ENCODE results near the gene CNOT1.

DNA sequence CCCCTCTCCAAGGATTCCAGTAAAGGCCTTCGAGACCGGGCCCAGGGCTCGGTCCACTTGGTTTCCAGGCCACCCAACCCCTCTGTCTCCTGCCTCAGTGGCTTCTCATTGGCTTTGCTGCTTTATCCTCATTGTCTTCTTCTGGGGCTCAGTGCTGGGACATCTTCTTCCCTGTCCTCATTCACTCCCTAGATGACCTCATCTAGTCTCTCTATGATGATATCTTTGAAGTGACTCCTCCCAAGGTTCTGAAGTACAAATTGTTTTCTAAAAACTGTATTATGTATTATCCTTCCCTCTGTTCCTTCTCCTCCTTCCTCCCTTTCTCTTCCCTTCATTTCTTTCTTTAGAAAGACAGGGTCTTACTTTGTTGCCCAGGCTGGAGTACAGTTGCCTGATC, 156.8 kb downstream of the CNOT1 start:
- no peak for TF ChIP-seq CTCF (IDR thresholded peaks at IDR 0.05; ENCODE audit: low read depth, low read length)
- no peak for TF ChIP-seq EZH2phosphoT487 (IDR thresholded peaks at IDR 0.05; ENCODE audit: low read depth)
